Activated CD4-positive, alpha-beta memory T cell treated with anti-CD3 and anti-CD28 coated beads for 36 hours (primary cell): ENCODE data around the gene PACRG. TPM values are rescaled to one million over a fixed set of nuclear protein-coding genes. Genes with fewer than 3 reads are reported as not detected.

Source experiments
- CTCF ChIA-PET: fragments of 350-600 bp; sonication (Branson Sonifier 250); formaldehyde crosslinking; loops from one replicate; lab custom pipeline; 2021; ENCODE audit warnings: antibody characterized with exemption, inconsistent platforms; lab: Charles Lee
- POLR2A ChIA-PET: fragments of 350-600 bp; sonication (Branson Sonifier 250); formaldehyde crosslinking; loops from one replicate; lab custom pipeline; 2021; ENCODE audit warnings: antibody characterized with exemption; lab: Charles Lee
- DNase-seq: peaks from one replicate; pipeline ENCODE4 v3.0.0-alpha.2; 2020
- H3K27ac Mint-ChIP-seq: one replicate; pipeline ENCODE4 v1.8.0; 2021; ENCODE audit warnings: mixed read lengths
- H3K27me3 Mint-ChIP-seq: one replicate; pipeline ENCODE4 v1.8.0; 2021; ENCODE audit warnings: mixed read lengths
- H3K36me3 Mint-ChIP-seq: one replicate; pipeline ENCODE4 v1.8.0; 2021; ENCODE audit warnings: mixed read lengths
- H3K4me1 Mint-ChIP-seq: one replicate; pipeline ENCODE4 v1.8.0; 2021; ENCODE audit warnings: low read depth, mixed read lengths
- H3K4me3 Mint-ChIP-seq: one replicate; pipeline ENCODE4 v1.8.0; 2021; ENCODE audit warnings: mild to moderate bottlenecking, mixed read lengths
- H3K9me3 Mint-ChIP-seq: one replicate; pipeline ENCODE4 v1.8.0; 2021; ENCODE audit warnings: mixed read lengths
- intact Hi-C: fragments of 100-400 bp; cut with micrococcal nuclease; formaldehyde crosslinking; loops from one replicate; pipeline ENCODE4 v1.15.1; 2023
- total RNA-seq, 2 experiments: library from RNA; stranded (reverse); gene quantifications; one replicate each; pipeline ENCODE4 v1.2.3, GENCODE V29; 2021

PACRG gene
- total RNA-seq, 2 experiments from 2014 or later: not detected

DNA sequence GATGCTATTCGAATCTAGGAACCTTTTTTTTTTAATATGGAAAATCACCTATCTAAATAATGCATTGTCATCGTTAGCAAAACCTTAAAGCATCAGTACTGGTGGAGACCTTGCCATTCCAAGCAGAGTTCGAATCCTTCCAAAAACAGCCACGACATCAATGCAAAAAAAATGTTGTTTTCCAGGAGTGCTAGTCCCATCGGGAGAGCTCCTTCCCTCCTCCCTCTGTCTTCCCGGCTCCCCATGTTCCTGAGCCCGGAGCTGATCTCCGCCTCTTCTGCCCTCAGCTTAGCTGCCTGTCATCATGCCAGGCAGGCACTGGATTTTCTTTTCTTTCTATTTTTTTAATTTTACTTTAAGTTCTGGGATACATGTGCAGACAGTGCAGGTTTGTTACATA is 533.1 kb downstream of the PACRG start:
- H3K27ac Mint-ChIP-seq: no peak overlapping the region
- DNase-seq: no peak
- H3K4me1 Mint-ChIP-seq: peaks cover 9% of the 10 kb centered on the region
- H3K4me3 Mint-ChIP-seq: no peak overlapping the region
- intact Hi-C loops: no loop called here
- POLR2A ChIA-PET: no interaction called here
- peaks cover 12% of the 10 kb centered on the region for H3K27me3 Mint-ChIP-seq
- no peaks in the 10 kb centered on the region for H3K9me3 Mint-ChIP-seq
- CTCF ChIA-PET: no interaction called here
- no peaks in the 10 kb centered on the region for H3K36me3 Mint-ChIP-seq

GRCh38 chr6:163261361-163261760 is 533.6 kb downstream of the PACRG start:
- intact Hi-C loops: no loop called here
- Mint-ChIP-seq H3K27me3 (peaks cover 12% of the 10 kb centered on the region), H3K4me3 (no peak overlapping the region), H3K4me1 (peaks cover 9% of the 10 kb centered on the region), H3K27ac (no peak overlapping the region), H3K36me3 (no peaks in the 10 kb centered on the region), H3K9me3 (no peaks in the 10 kb centered on the region)
- ChIA-PET POLR2A (no interaction called here), CTCF (no interaction called here)
- DNase-seq: no peak

DNA sequence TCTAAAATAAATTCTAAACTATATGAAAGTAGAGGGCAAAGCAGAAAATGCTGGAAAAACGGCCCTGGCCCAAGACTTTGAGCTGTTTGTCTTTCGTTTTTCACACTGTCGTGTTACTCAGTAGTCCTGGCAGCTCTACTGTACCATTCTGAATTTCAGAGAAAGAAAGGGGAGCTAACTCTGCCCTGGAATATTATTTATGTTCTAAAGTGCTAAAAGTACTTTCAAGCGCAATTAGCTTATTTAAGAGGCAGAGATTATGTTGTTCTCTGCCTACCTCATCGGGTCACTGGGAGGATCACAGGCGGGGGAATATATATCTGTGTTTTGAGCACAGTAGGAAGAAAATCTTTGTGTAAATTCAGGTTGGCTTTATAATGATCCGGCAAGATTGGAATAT is 534.3 kb downstream of the PACRG start:
- Mint-ChIP-seq H3K27ac (no peak overlapping the region), H3K36me3 (no peaks in the 10 kb centered on the region), H3K4me3 (no peak overlapping the region), H3K4me1 (peaks cover 9% of the 10 kb centered on the region), H3K27me3 (peaks cover 12% of the 10 kb centered on the region), H3K9me3 (no peaks in the 10 kb centered on the region)
- DNase-seq: no peak
- ChIA-PET CTCF (no interaction called here), POLR2A (no interaction called here)
- intact Hi-C loops: no loop called here

DNA sequence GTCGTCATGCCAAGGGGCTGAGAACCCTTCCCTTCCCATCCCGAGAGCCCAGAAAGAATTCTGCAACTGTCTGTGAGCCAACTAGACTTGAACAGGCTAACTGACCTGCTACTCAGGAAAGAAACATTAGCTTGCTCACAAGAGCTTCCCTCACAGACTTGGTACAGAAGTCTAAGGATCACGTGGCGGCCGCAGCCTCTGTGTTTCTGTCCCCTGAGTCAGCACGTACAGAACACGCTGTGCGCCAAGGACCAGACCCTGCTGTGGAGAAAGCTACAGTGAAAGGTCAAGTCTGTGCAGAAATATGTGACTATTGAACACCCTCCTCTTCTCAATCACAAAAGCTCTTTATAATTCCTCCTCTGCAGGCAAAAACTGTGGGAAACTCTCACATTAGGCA is 535.4 kb downstream of the PACRG start:
- no peak for DNase-seq
- H3K4me3 Mint-ChIP-seq: no peak overlapping the region
- CTCF ChIA-PET: no interaction called here
- H3K36me3 Mint-ChIP-seq: no peaks in the 10 kb centered on the region
- H3K27me3 Mint-ChIP-seq: peaks cover 12% of the 10 kb centered on the region
- POLR2A ChIA-PET: no interaction called here
- intact Hi-C loops: no loop called here
- H3K9me3 Mint-ChIP-seq: no peaks in the 10 kb centered on the region
- peaks cover 9% of the 10 kb centered on the region for H3K4me1 Mint-ChIP-seq
- no peak overlapping the region for H3K27ac Mint-ChIP-seq

- no peak for DNase-seq
- H3K27ac Mint-ChIP-seq: no peak overlapping the region
- H3K27me3 Mint-ChIP-seq: peaks cover 10% of the 10 kb centered on the region
- peaks cover 9% of the 10 kb centered on the region for H3K4me1 Mint-ChIP-seq
- CTCF ChIA-PET: no interaction called here
- H3K36me3 Mint-ChIP-seq: no peaks in the 10 kb centered on the region
- H3K9me3 Mint-ChIP-seq: no peaks in the 10 kb centered on the region
- intact Hi-C loops: no loop called here
- no peak overlapping the region for H3K4me3 Mint-ChIP-seq
- POLR2A ChIA-PET: no interaction called here
Measured at GRCh38 chr6:163263998-163264661, 536.4 kb downstream of the PACRG start.

DNA sequence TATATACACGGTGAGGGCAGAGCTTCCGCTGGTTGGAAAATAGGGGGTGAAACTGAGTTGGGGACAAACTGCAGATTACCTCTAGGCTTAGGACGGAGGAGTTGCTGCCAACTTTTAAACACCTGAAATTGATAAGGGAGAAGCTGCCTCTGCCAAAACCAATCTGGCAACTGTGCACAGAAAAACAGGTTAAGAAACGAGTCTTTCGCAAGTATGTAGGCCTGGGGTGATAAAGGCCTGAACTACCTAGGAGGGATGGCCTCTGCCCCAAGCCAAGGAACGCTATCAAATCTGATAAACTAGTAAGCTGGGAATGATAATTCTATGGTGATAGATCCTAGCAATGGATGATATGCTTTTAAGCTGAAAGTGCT is 536.9 kb downstream of the PACRG start:
- Mint-ChIP-seq H3K27ac (no peak overlapping the region), H3K9me3 (no peaks in the 10 kb centered on the region), H3K27me3 (peaks cover 10% of the 10 kb centered on the region), H3K36me3 (no peaks in the 10 kb centered on the region), H3K4me1 (peaks cover 9% of the 10 kb centered on the region), H3K4me3 (no peak overlapping the region)
- ChIA-PET CTCF (no interaction called here), POLR2A (no interaction called here)
- intact Hi-C loops: no loop called here
- no peak for DNase-seq

GRCh38 chr6:163281634-163282033 is 553.9 kb downstream of the PACRG start:
- H3K4me1 Mint-ChIP-seq: no peaks in the 10 kb centered on the region
- H3K4me3 Mint-ChIP-seq: no peak overlapping the region
- H3K9me3 Mint-ChIP-seq: no peaks in the 10 kb centered on the region
- ChIA-PET CTCF (no interaction called here), POLR2A (no interaction called here)
- no peaks in the 10 kb centered on the region for H3K36me3 Mint-ChIP-seq
- intact Hi-C loops: no loop called here
- H3K27ac Mint-ChIP-seq: no peak overlapping the region
- H3K27me3 Mint-ChIP-seq: peaks cover 6% of the 10 kb centered on the region
- no peak for DNase-seq

DNA sequence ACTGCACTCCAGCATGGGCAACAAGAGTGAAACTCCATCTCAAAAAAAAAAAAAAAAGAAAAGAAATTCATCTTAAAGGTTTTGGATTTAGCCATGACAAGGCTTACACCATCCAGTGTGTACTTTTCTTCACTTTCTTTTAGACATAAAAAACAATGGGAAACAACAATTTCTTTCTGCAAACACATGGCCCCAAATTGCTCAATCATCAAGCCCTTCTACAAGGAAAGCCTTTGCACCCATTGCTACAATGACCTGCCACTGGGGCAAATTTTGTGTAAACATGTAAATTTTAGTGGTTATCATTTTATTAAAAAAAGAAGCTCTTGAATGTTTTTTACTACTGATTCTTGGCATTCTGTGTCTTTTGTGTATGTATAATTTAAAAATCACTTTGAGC is 554.9 kb downstream of the PACRG start:
- no peak overlapping the region for H3K27ac Mint-ChIP-seq
- ChIA-PET POLR2A (no interaction called here), CTCF (no interaction called here)

DNA sequence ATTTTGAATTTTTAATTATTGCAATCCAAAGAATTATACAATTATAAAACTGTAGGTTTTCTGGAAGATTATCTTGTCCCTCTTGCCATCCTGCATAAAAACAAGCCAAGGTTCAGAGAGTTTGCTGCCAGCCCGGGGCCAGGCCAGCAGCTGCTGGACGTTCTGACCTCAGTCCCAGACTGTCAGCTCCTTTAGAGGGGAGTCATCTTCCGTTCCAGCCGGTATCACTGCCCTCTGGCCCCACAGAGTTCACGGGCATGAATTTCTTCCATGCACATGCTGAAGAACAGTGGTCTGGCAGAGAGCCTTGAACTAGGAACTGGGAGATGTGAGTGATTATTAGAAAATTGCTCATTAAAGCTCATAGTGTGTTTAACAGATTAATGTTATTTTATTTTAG is 556.4 kb downstream of the PACRG start:
- POLR2A ChIA-PET: no interaction called here
- no peak for DNase-seq
- H3K4me3 Mint-ChIP-seq: no peak overlapping the region
- H3K27me3 Mint-ChIP-seq: peaks cover 6% of the 10 kb centered on the region
- no peaks in the 10 kb centered on the region for H3K4me1 Mint-ChIP-seq
- CTCF ChIA-PET: no interaction called here
- H3K27ac Mint-ChIP-seq: no peak overlapping the region
- no peaks in the 10 kb centered on the region for H3K9me3 Mint-ChIP-seq
- intact Hi-C loops: no loop called here
- H3K36me3 Mint-ChIP-seq: no peaks in the 10 kb centered on the region

More for the DNA sequence above, 554.9 kb downstream of the PACRG start:
- Mint-ChIP-seq H3K4me3 (no peak overlapping the region), H3K9me3 (no peaks in the 10 kb centered on the region), H3K27me3 (peaks cover 6% of the 10 kb centered on the region), H3K4me1 (no peaks in the 10 kb centered on the region), H3K36me3 (no peaks in the 10 kb centered on the region)
- no peak for DNase-seq
- intact Hi-C loops: no loop called here

DNA sequence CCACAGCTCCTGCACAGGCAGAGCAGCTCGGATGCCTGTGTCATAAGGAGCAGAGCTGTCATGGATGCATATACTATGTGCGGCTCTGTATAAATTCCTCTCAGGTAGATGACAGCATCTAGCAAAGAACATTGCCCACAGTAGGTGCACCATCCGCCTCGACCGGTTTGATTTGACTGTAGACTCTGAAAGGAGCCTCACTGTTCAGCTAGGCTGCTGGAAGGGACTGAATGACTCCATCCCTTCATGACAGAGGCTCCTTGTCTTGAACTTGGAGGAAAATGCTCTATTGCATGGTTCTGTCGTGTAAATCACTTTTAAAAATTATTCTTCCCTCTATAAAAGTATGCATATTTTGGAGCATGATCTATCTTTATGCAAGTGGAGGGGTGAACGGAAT is 557.9 kb downstream of the PACRG start:
- POLR2A ChIA-PET: no interaction called here

DNA sequence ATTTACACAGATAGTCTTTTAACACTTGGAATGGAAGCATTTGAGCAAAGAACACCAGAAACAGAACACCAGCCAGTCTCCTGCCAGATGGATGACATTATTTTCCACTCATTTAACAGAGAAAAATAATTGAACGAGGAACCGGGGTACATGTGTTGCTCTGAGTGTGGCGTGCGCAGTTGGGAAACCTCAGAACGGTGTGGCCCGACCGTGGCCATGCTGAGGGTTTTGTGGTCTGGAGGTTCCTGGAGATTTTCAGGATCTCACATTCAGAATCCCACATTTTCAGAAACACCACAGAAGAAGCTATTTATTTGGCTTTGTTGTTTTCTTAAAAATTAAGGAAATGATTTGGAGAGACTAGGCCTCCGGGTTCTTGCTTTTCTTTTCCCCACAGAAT is 559.9 kb downstream of the PACRG start:
- Mint-ChIP-seq H3K27ac (no peak overlapping the region), H3K27me3 (peaks cover 3% of the 10 kb centered on the region), H3K4me3 (no peak overlapping the region), H3K4me1 (no peaks in the 10 kb centered on the region), H3K36me3 (no peaks in the 10 kb centered on the region), H3K9me3 (no peaks in the 10 kb centered on the region)
- CTCF ChIA-PET: interaction anchor here (0.6 kb wide), 1 partner anchor 8 kb away, joined by 3 read pairs; no protein-coding TSS in a partner anchor
- POLR2A ChIA-PET: no interaction called here
- intact Hi-C loops: no loop called here
- DNase-seq: no peak

More for the DNA sequence above, 557.9 kb downstream of the PACRG start:
- no peaks in the 10 kb centered on the region for H3K4me1 Mint-ChIP-seq
- no peak overlapping the region for H3K27ac Mint-ChIP-seq
- no peak overlapping the region for H3K4me3 Mint-ChIP-seq
- intact Hi-C loops: no loop called here
- no peak for DNase-seq
- CTCF ChIA-PET: no interaction called here
- no peaks in the 10 kb centered on the region for H3K9me3 Mint-ChIP-seq
- peaks cover 7% of the 10 kb centered on the region for H3K27me3 Mint-ChIP-seq
- H3K36me3 Mint-ChIP-seq: no peaks in the 10 kb centered on the region

- Mint-ChIP-seq H3K27me3 (peaks cover 3% of the 10 kb centered on the region), H3K4me3 (no peak overlapping the region), H3K27ac (no peak overlapping the region), H3K36me3 (no peaks in the 10 kb centered on the region), H3K4me1 (no peaks in the 10 kb centered on the region), H3K9me3 (no peaks in the 10 kb centered on the region)
- DNase-seq: no peak
- POLR2A ChIA-PET: no interaction called here
- intact Hi-C loops: no loop called here
- CTCF ChIA-PET: interaction anchor here (0.6 kb wide), 1 partner anchor 9 kb away, joined by 3 read pairs; no protein-coding TSS in a partner anchor
Measured at GRCh38 chr6:163288066-163288465, 560.3 kb downstream of the PACRG start.

DNA sequence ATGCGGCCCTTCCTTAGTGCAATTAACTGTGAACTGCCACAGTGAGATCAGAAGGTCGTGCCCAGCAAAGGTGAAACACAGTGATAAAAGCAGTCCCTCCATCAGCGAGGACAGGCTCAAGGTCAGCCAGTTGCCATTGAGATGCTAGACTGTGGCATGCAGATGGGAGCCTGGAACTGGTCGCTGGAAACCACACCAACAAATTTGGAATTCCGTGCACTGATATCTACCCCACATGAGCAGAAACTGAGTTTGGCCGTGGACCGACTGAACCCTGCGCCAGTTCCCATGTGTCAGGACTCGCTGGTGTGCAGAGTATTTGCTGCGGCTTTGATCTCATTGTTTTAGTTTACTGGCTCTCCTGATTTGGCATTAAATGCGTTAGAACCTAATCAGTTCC is 561.1 kb downstream of the PACRG start:
- H3K27me3 Mint-ChIP-seq: peaks cover 2% of the 10 kb centered on the region
- ChIA-PET POLR2A (no interaction called here), CTCF (no interaction called here)
- intact Hi-C loops: no loop called here
- no peak overlapping the region for H3K27ac Mint-ChIP-seq
- no peaks in the 10 kb centered on the region for H3K36me3 Mint-ChIP-seq
- DNase-seq: no peak
- no peaks in the 10 kb centered on the region for H3K4me1 Mint-ChIP-seq
- H3K4me3 Mint-ChIP-seq: no peak overlapping the region
- H3K9me3 Mint-ChIP-seq: no peaks in the 10 kb centered on the region
